Gastrocnemius medialis (tissue), 4 donors: ENCODE measurements around the gene SLAMF8. TPM values are rescaled to one million over a fixed set of nuclear protein-coding genes. Genes with fewer than 3 reads are reported as not detected.

ENCODE experiments used
- ATAC-seq, 2 donors: fragments of 150-250 bp; one replicate each; pipeline ENCODE4 v1.9.1; 2016
- DNase-seq, 2 donors: peaks; one replicate each; pipeline ENCODE4 v3.0.0-alpha.2; 2019
- H3K27ac ChIP-seq, 4 donors: fragments of 200-600 bp; sonication (generic); 1 replicate in 1 of 4; 2 replicates in 3 of 4; pipeline ENCODE4 v1.5.1; 2016 to 2018; ENCODE audit warnings: mild to moderate bottlenecking in 2 of 4, moderate library complexity in 1 of 4
- H3K27me3 ChIP-seq, 3 donors: fragments of 200-600 bp; sonication (generic) in 2 of 3; 1 replicate in 1 of 3; 2 replicates in 2 of 3; pipeline versions ENCODE4 v1.5.1 to v1.6.0; 2016 to 2019; ENCODE audit warnings: mild to moderate bottlenecking in 1 of 3, moderate library complexity in 1 of 3
- H3K36me3 ChIP-seq, 2 donors: fragments of 200-600 bp; sonication (generic) in 1 of 2; one replicate each; pipeline ENCODE4 v1.5.1; 2017 to 2018
- H3K4me1 ChIP-seq, 2 donors: fragments of 200-600 bp; sonication (generic) in 1 of 2; one replicate each; pipeline ENCODE4 v1.5.1; 2016 to 2017; ENCODE audit warnings: mild to moderate bottlenecking in 2 of 2
- H3K4me3 ChIP-seq, 4 donors: fragments of 200-600 bp; sonication (generic) in 3 of 4; 1 replicate in 1 of 4; 2 replicates in 3 of 4; pipeline ENCODE4 v1.5.1; 2016 to 2019; ENCODE audit warnings: mild to moderate bottlenecking in 2 of 4
- H3K9me3 ChIP-seq, 3 donors: fragments of 200-600 bp; sonication (generic) in 2 of 3; 1 replicate in 1 of 3; 2 replicates in 2 of 3; pipeline ENCODE4 v1.5.1; 2016 to 2019
- CTCF ChIP-seq, 5 experiments: fragments of 450-650 bp in 3 of 5; fragments of 200-600 bp in 2 of 5; sonication (generic) in 2 of 5; IDR thresholded peaks in 4 of 5; conservative IDR thresholded peaks in 1 of 5; 1 replicate in 4 of 5; 2 replicates in 1 of 5; pipeline ENCODE4 v1.5.1; 2016 to 2019; ENCODE audit warnings: antibody characterized with exemption in 5 of 5, mild to moderate bottlenecking in 3 of 5, moderate library complexity in 3 of 5
- POLR2A ChIP-seq, 2 donors: fragments of 450-650 bp; IDR thresholded peaks; one replicate each; pipeline ENCODE4 v1.6.1; 2017; ENCODE audit warnings: antibody characterized with exemption in 2 of 2, mild to moderate bottlenecking in 2 of 2, moderate library complexity in 2 of 2
- in situ Hi-C, 4 donors: fragments of 200-750 bp; cut with MboI; loops; one replicate each; pipeline versions ENCODE4 v1.15.0 to v1.8.0; 2017; ENCODE audit warnings: low sequenced_read_pairs in 4 of 4
- intact Hi-C: fragments of 100-400 bp; cut with DNase I; formaldehyde crosslinking; loops from one replicate; pipeline ENCODE4 v1.15.1; 2023; ENCODE audit warnings: low total_unique reads
- total RNA-seq, 4 donors: library from RNA; depleted of rRNA; stranded (reverse); fragments of >200 nt; gene quantifications; one replicate each; pipeline versions ENCODE4 v1.1.0 to v1.2.3, GENCODE V29; 2016

The SLAMF8 gene
- total RNA-seq, 4 donors from 2014 or later, result 0.75 to 2.3 (median 2.0) TPM; not detected in 1

- Histone ChIP-seq H3K9me3 (no peaks in the 10 kb centered on the region), H3K4me3 (no peak overlapping the region), H3K4me1 (peaks cover 0 to 7% of the 10 kb centered on the region in 2 donors), H3K27ac (no peak overlapping the region), H3K36me3 (no peaks in the 10 kb centered on the region), H3K27me3 (peaks cover 0 to 11% (median 0%) of the 10 kb centered on the region in 3 donors)
- no peak for ATAC-seq
- DNase-seq, result no peak
- TF ChIP-seq CTCF (IDR thresholded peaks at IDR 0.05 in 4 of 5, conservative IDR thresholded peaks at IDR 0.05 in 1 of 5) (no peak), POLR2A (IDR thresholded peaks at IDR 0.05) (no peak)
- intact Hi-C loops, result no loop called here
- in situ Hi-C loops, result no loop called here
These were observed 42.1 kb downstream of the SLAMF8 start for GRCh38 chr1:159868766-159869165.

- Histone ChIP-seq H3K4me3 (no peak overlapping the region), H3K36me3 (no peaks in the 10 kb centered on the region), H3K27ac (no peak overlapping the region), H3K4me1 (peaks cover 0 to 7% of the 10 kb centered on the region in 2 donors), H3K9me3 (no peaks in the 10 kb centered on the region), H3K27me3 (peaks cover 0 to 11% (median 0%) of the 10 kb centered on the region in 3 donors)
- DNase-seq (no peak), ATAC-seq (no peak)
- intact Hi-C loops, result no loop called here
- TF ChIP-seq CTCF (IDR thresholded peaks at IDR 0.05 in 4 of 5, conservative IDR thresholded peaks at IDR 0.05 in 1 of 5) (no peak), POLR2A (IDR thresholded peaks at IDR 0.05) (no peak)
- in situ Hi-C loops, result no loop called here
These were observed 42.5 kb downstream of the SLAMF8 start for GRCh38 chr1:159869173-159869572.

GRCh38 chr1:159869607-159870006 is 42.9 kb downstream of the SLAMF8 start:
- H3K4me3 ChIP-seq, result no peak overlapping the region
- TF ChIP-seq POLR2A (IDR thresholded peaks at IDR 0.05) (no peak), CTCF (IDR thresholded peaks at IDR 0.05 in 4 of 5, conservative IDR thresholded peaks at IDR 0.05 in 1 of 5) (no peak)
- in situ Hi-C loops, result no loop called here
- DNase-seq (no peak), ATAC-seq (no peak)
- no peaks in the 10 kb centered on the region for H3K36me3 ChIP-seq
- no peak overlapping the region for H3K27ac ChIP-seq
- H3K27me3 ChIP-seq, result peaks cover 0 to 11% (median 0%) of the 10 kb centered on the region in 3 donors
- H3K4me1 ChIP-seq, result peaks cover 0 to 7% of the 10 kb centered on the region in 2 donors
- no peaks in the 10 kb centered on the region for H3K9me3 ChIP-seq
- intact Hi-C loops, result no loop called here

GRCh38 chr1:159870704-159871103 is 44.0 kb downstream of the SLAMF8 start:
- H3K27me3 ChIP-seq, result peaks cover 0 to 11% (median 0%) of the 10 kb centered on the region in 3 donors
- H3K36me3 ChIP-seq, result no peaks in the 10 kb centered on the region
- intact Hi-C loops (no loop called here), in situ Hi-C loops (no loop called here)
- H3K27ac ChIP-seq, result no peak overlapping the region
- H3K4me1 ChIP-seq, result peaks cover 0 to 7% of the 10 kb centered on the region in 2 donors
- no peak for ATAC-seq
- TF ChIP-seq CTCF (IDR thresholded peaks at IDR 0.05 in 4 of 5, conservative IDR thresholded peaks at IDR 0.05 in 1 of 5), result no peak
- no peak for TF ChIP-seq POLR2A (IDR thresholded peaks at IDR 0.05)
- H3K4me3 ChIP-seq, result no peak overlapping the region
- H3K9me3 ChIP-seq, result no peaks in the 10 kb centered on the region
- DNase-seq, result no peak

GRCh38 chr1:159872891-159873290 is 46.2 kb downstream of the SLAMF8 start:
- ATAC-seq, result no peak
- Histone ChIP-seq H3K4me3 (no peak overlapping the region), H3K27ac (no peak overlapping the region), H3K9me3 (no peaks in the 10 kb centered on the region), H3K36me3 (no peaks in the 10 kb centered on the region), H3K27me3 (peaks cover 0 to 11% (median 0%) of the 10 kb centered on the region in 3 donors), H3K4me1 (peaks cover 0 to 4% of the 10 kb centered on the region in 2 donors)
- DNase-seq, result no peak
- in situ Hi-C loops, result no loop called here
- no peak for TF ChIP-seq CTCF (IDR thresholded peaks at IDR 0.05 in 4 of 5, conservative IDR thresholded peaks at IDR 0.05 in 1 of 5)
- no peak for TF ChIP-seq POLR2A (IDR thresholded peaks at IDR 0.05)
- intact Hi-C loops, result no loop called here
